GM23248 (cell line): ENCODE data around the gene TMEM163.

Experiments
- EZH2 ChIP-seq: fragments of 200-600 bp; sonication (generic); IDR thresholded peaks from 2 replicates; pipeline ENCODE4 v1.6.1; 2018; ENCODE audit warnings: antibody characterized with exemption, mild to moderate bottlenecking; ENCODE audit not compliant: insufficient read depth, poor library complexity, severe bottlenecking
- EZH2phosphoT487 ChIP-seq: fragments of 200-600 bp; sonication (generic); IDR thresholded peaks from 2 replicates; pipeline ENCODE4 v1.6.1; 2018; ENCODE audit warnings: antibody characterized with exemption, moderate library complexity, mild to moderate bottlenecking, low read depth; ENCODE audit not compliant: insufficient read depth

GRCh38 chr2:134479696-134480330 lies 239.0 kb downstream of the TMEM163 start:
- TF ChIP-seq EZH2phosphoT487: no peak
- TF ChIP-seq EZH2: no peak
